ENCODE data around the gene PDE6H.

PDE6H gene

DNA sequence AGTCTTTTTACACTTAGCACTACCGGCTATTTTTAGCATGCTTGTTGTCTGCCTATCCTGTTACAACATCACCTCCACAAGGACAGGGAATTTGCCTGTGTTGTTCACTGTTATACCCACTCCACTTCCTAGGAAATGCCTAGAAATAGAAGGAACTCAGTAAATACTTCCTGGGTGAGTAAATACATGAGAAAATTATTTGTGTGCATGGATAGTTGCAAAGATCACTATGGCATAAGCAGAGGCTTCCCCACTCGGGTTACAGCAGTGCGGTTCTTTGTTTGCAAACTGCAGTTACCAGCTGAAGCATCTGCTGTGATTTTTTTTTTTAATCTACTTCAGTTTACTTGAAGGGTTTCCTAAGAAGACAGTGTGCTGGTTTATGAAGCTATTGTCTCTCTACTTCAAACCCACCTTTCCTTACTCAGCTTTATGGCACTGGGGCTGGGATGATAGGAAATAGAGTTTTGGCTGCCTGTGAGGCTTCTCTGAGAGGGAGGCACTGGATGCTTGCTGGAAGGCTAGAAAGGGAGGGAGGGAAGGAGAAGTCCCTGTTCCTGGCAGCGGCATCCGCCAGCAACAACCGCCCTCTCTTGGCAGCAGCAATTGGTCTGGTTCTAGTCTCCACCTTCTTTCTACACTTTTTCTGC is 29.0 kb downstream of the PDE6H start:
- DNase-seq (ENCODE audit: low read depth, low spot score): no peak

DNA sequence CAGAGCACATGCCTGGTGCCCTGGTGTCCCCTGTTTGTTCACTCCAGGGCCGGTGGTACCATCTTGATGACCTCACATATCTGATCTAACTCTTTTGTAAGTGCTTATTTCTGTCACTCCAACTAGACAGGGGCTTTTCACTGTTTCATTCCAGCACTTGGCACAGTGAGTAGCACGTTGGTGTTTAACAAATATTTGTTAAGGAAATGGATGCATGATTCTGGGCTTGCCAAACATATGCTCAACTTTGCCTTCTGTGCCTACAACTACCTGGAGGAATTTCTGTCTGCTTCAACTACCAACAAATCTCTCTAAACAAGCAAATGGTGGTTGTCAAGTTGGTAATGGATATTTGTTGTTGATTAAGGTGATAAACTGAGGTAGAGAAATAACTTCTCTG is 31.6 kb downstream of the PDE6H start:
- DNase-seq (ENCODE audit: low read depth, low spot score): no peak

DNA sequence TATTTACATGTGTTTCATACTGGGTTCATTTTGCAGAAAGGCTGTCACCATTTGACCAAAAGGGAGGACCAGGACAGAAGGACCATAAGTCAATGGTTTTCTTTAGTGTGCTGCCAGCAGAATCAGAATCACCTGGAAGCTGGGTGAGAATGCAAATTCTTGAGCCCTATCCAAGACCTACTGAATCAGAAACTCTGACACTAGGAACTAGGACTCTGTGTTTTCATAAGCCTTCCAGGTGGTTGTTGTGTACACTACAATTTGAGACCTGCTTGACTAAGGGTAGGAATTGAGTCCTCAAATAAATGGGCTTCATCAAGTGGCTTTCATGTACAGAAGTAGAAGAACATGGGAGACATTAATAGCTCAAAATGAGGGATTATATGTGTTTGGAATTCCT is 32.2 kb downstream of the PDE6H start:
- DNase-seq (ENCODE audit: low read depth, low spot score): no peak

DNA sequence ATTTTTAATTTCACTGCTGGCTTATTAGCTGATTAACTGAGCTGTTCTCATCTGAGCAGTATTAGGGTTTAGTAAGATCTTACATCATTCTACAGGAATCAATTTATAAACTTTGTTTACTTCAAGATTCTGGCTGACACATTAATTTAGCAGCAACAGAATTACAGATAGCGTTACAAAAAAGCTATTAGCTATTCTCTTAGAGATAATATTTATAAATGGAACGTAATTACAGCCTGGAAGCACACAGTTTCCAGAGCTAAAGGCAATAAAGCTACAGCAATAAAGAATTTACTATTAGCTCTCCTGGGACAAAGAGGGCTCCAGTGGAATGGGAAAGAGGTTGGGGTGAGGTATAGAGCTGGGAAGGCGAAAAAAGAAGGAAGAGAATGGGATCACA is 34.7 kb downstream of the PDE6H start:
- no peak for DNase-seq (ENCODE audit: low read depth, low spot score)

DNA sequence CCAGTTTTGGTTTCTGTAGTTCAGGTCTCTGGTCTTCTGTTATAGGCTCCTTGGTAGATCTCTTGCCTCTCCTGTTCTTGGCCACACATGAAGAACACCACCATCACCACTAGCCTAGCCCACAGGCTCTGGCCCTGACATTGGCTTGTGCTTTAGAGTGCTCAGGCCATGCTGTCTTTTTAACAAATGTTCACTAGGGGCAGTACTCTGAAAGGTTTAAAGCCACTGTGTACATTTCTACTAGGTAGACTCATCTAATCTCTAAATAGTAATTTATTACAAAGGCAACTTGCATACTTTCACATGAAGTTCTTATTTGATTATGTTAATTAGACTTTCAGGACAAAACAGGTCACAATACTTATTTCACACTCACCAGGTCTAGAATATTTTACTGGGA is 38.3 kb downstream of the PDE6H start:
- no peak for DNase-seq (ENCODE audit: low read depth, low spot score)

DNA sequence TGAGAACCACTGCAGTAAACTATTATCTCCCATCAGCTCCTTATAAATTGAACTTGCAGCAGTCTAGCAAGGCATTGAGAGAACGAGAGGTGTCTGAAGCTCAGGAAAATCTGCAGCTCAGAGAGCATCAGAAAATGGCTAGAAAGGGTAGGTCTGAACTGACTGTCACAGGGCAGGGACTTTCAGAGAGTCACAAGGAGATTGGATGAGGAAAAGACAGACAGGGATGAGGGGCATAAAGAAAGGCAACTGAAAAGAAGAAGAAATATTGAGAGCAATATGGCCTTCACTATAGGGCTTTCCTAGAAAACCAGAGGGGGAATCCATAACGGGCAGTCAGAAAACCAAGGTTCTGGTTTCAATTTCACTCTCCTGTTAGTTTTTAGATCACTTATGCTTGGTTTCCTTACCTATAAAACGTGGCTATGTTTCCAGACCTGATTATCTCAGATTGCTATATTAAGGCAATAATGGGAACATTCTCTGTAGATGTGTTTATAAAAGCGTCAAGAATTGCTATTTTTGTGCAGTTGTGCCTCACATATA is 40.9 kb downstream of the PDE6H start:
- no peak for DNase-seq (ENCODE audit: low read depth, low spot score)

DNA sequence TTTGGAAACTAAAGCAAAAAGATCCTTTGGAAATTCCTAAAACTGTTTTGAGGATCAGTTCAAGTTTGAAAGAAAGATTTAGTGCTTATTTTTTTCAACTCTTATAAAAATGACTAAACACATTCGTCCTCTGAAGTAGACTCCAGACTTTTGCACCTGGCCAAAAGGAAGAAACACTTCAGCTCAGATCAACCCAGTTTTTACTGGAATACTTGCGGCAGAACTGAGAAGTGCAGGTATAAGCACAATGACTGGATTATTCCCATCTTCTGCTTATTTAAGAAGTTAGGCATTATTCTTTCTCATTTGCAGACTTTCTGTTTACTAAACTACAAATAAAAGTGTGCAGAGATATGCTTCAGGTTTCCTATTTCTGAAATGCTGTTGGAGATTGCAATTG is 41.9 kb downstream of the PDE6H start:
- no peak for DNase-seq (ENCODE audit: low read depth, low spot score)

DNA sequence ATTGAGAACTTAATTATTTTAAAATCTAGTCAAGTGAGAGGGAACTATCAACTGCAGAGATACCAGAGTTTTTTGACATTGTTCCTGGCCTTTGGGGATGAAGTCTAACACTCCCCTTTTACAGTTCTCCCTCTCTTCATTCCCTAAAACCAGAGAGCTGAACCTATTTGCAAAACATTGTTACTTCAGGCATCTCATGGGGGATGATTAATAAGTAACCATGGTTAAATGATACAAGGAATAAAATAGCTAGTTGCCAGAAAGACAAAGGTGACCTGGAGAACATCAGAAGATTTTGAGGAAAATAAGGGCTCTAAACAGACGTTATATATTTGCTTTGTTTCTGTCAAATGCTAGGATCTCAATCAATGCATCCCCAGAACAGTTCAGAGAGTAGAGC is 42.3 kb downstream of the PDE6H start:
- no peak for DNase-seq (ENCODE audit: low read depth, low spot score)

DNA sequence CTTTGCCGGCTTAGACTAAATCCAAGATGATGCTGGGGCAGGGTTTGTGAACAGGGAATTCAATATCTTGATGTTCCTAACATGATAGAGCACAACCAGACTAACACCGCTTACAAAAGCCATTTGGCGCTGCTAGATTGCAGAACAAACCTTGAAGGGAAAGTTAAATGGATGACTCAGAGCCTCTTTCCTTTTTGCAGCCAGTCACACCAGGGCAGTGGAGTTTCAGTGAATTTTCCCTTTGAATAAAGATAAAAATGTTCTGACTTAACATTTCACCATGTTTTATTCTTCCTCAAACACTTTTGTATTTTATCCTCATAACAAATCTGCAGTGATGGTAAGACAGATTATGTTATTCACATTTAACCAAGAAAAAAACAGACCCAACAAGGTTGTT is 47.3 kb downstream of the PDE6H start:
- no peak for DNase-seq (ENCODE audit: low read depth, low spot score)

All from smooth muscle cell of the brain vasculature (primary cell).